Mesenchymal stem cell (in vitro differentiated cells and primary cell): Measurements from ENCODE around the gene TIMM44.
A peak's percentile ranks its signal among the peaks of the same experiment; 100 is the strongest.

Experiments used
- DNase-seq: peaks from one replicate; pipeline ENCODE4 v3.0.0-alpha.2; 2013
- H2AFZ ChIP-seq: one replicate; pipeline ENCODE4 v1.6.1; 2013; ENCODE audit warnings: low read depth, mild to moderate bottlenecking, control low read depth, inconsistent platforms, low read length, moderate library complexity
- H2AK5ac ChIP-seq: 2 replicates; pipeline ENCODE4 v1.6.1; 2013; ENCODE audit warnings: low read length, moderate library complexity, mild to moderate bottlenecking, inconsistent platforms; ENCODE audit not compliant: severe bottlenecking
- H2BK120ac ChIP-seq: one replicate; pipeline ENCODE4 v1.6.1; 2013; ENCODE audit warnings: low read depth, mild to moderate bottlenecking, inconsistent platforms, low read length, moderate library complexity
- H2BK12ac ChIP-seq, 2 experiments: one replicate each; pipeline ENCODE4 v1.6.1; 2013; ENCODE audit warnings: inconsistent platforms in 2 of 2, low read length in 2 of 2, mild to moderate bottlenecking in 2 of 2, moderate library complexity in 2 of 2, control low read depth in 1 of 2
- H2BK15ac ChIP-seq: one replicate; pipeline ENCODE4 v1.6.1; 2013; ENCODE audit warnings: mild to moderate bottlenecking, low read depth, inconsistent platforms; ENCODE audit not compliant: poor library complexity, severe bottlenecking
- H2BK5ac ChIP-seq: 2 replicates; pipeline ENCODE4 v1.6.1; 2013; ENCODE audit warnings: low read depth, mild to moderate bottlenecking, low read length, control low read depth, inconsistent platforms; ENCODE audit not compliant: poor library complexity, severe bottlenecking
- H3K14ac ChIP-seq, 2 experiments: one replicate each; pipeline ENCODE4 v1.6.1; 2013; ENCODE audit warnings: inconsistent platforms in 2 of 2, low read length in 2 of 2, control low read depth in 1 of 2, mild to moderate bottlenecking in 1 of 2, moderate library complexity in 1 of 2
- H3K18ac ChIP-seq, 2 experiments: one replicate each; pipeline ENCODE4 v1.6.1; 2013; ENCODE audit warnings: inconsistent platforms in 2 of 2, low read length in 2 of 2, control low read depth in 1 of 2, low read depth in 1 of 2, mild to moderate bottlenecking in 1 of 2
- H3K23ac ChIP-seq, 2 experiments: one replicate each; pipeline ENCODE4 v1.6.1; 2013; ENCODE audit warnings: inconsistent platforms in 2 of 2, low read length in 2 of 2, mild to moderate bottlenecking in 2 of 2, moderate library complexity in 2 of 2, control low read depth in 1 of 2
- H3K27ac ChIP-seq: 2 replicates; pipeline ENCODE4 v1.5.1; 2013; ENCODE audit warnings: mild to moderate bottlenecking, moderate library complexity, low read length, control low read depth, inconsistent platforms; ENCODE audit not compliant: poor library complexity, severe bottlenecking
- H3K27me3 ChIP-seq, 2 experiments: 2 replicates each; pipeline versions ENCODE4 v1.6.1 to v1.7.0; 2013; ENCODE audit warnings: low read length in 2 of 2, mild to moderate bottlenecking in 2 of 2, moderate library complexity in 2 of 2, control low read depth in 1 of 2, inconsistent platforms in 1 of 2; ENCODE audit not compliant: control insufficient read depth in 1 of 2, insufficient read depth in 1 of 2
- H3K36me3 ChIP-seq, 2 experiments: 2 replicates each; pipeline versions ENCODE4 v1.6.1 to v1.7.0; 2013; ENCODE audit warnings: low read length in 2 of 2, control low read depth in 1 of 2, inconsistent platforms in 1 of 2, low read depth in 1 of 2, mild to moderate bottlenecking in 1 of 2; ENCODE audit not compliant: insufficient read depth in 2 of 2, control insufficient read depth in 1 of 2
- H3K4ac ChIP-seq, 2 experiments: one replicate each; pipeline ENCODE4 v1.6.1; 2013; ENCODE audit warnings: inconsistent platforms in 2 of 2, low read length in 2 of 2, mild to moderate bottlenecking in 2 of 2, moderate library complexity in 2 of 2, control low read depth in 1 of 2, low read depth in 1 of 2
- H3K4me1 ChIP-seq: 2 replicates; pipeline ENCODE4 v1.6.1; 2013; ENCODE audit warnings: low read depth, low read length, control low read depth; ENCODE audit not compliant: control insufficient read depth, insufficient read depth
- H3K4me2 ChIP-seq: 2 replicates; pipeline ENCODE4 v1.6.1; 2013; ENCODE audit warnings: low read length, mild to moderate bottlenecking, inconsistent platforms; ENCODE audit not compliant: poor library complexity, severe bottlenecking
- H3K4me3 ChIP-seq, 2 experiments: 2 replicates each; pipeline versions ENCODE4 v1.5.1 to v1.7.0; 2013; ENCODE audit warnings: low read length in 2 of 2, mild to moderate bottlenecking in 2 of 2, control low read depth in 1 of 2, low read depth in 1 of 2; ENCODE audit not compliant: insufficient read depth in 1 of 2
- H3K79me1 ChIP-seq: replicated peaks from 2 replicates; pipeline ENCODE4 v1.6.1; 2013; ENCODE audit warnings: mild to moderate bottlenecking, control low read depth, low read length, inconsistent platforms; ENCODE audit not compliant: poor library complexity, severe bottlenecking
- H3K9ac ChIP-seq: 2 replicates; pipeline ENCODE4 v1.7.0; 2013; ENCODE audit warnings: mild to moderate bottlenecking, low read length, moderate library complexity
- H3K9me3 ChIP-seq: 2 replicates; pipeline ENCODE4 v1.7.0; 2013; ENCODE audit warnings: mild to moderate bottlenecking, low read length; ENCODE audit not compliant: control insufficient read depth
- H4K8ac ChIP-seq: one replicate; pipeline ENCODE4 v1.6.1; 2013; ENCODE audit warnings: inconsistent platforms, mild to moderate bottlenecking, low read length, moderate library complexity
- H4K91ac ChIP-seq: one replicate; pipeline ENCODE4 v1.6.1; 2013; ENCODE audit warnings: mild to moderate bottlenecking, low read length, inconsistent platforms
- WGBS: methylation state at CpG from one replicate; pipeline ENCODE4 v1.1.7; 2013; ENCODE audit warnings: mixed read lengths; 5-methylcytosine and 5-hydroxymethylcytosine counted together

The TIMM44 gene

GRCh38 chr19:7883796-7884570 is 59.5 kb downstream of the TIMM44 start:
- Histone ChIP-seq H3K27ac (no peak overlapping the region), H3K14ac (no peak overlapping the region), H3K9me3 (no peaks in the 10 kb centered on the region), H3K18ac (no peak overlapping the region), H3K79me1 (peaks cover 8% of the 10 kb centered on the region), H2AK5ac (no peak overlapping the region), H2AFZ (no peak overlapping the region), H4K8ac (no peak overlapping the region), H2BK120ac (no peak overlapping the region), H3K4me2 (no peak overlapping the region), H3K36me3 (peaks cover 0 to 4% of the 10 kb centered on the region in 2 experiments), H3K27me3 (peaks cover 5% of the 10 kb centered on the region in 2 experiments), H3K23ac (no peak overlapping the region), H2BK15ac (no peak overlapping the region), H3K4me1 (peaks cover 13% of the 10 kb centered on the region), H2BK12ac (no peak overlapping the region), H3K9ac (no peak overlapping the region), H3K4ac (no peak overlapping the region), H3K4me3 (no peak overlapping the region), H4K91ac (no peak overlapping the region), H2BK5ac (no peak overlapping the region)
- 86% methylated on average over 1 of the region's 2 CpGs for WGBS
- DNase-seq, result peak; percentile 69

- no peak overlapping the region for H2BK5ac ChIP-seq
Observed at GRCh38 chr19:7883105-7883504, 60.4 kb downstream of the TIMM44 start.

GRCh38 chr19:7881910-7882309 is 61.6 kb downstream of the TIMM44 start:
- no peak overlapping the region for H2BK15ac ChIP-seq
- no peak overlapping the region for H2BK12ac ChIP-seq
- peaks cover 3% of the 10 kb centered on the region for H3K4me1 ChIP-seq
- no peak overlapping the region for H4K91ac ChIP-seq
- H3K4me2 ChIP-seq, result no peak overlapping the region
- H3K18ac ChIP-seq, result no peak overlapping the region
- no peak overlapping the region for H4K8ac ChIP-seq
- no peak overlapping the region for H2BK120ac ChIP-seq
- H3K4ac ChIP-seq, result no peak overlapping the region
- no peak for DNase-seq
- H3K23ac ChIP-seq, result no peak overlapping the region
- H3K9me3 ChIP-seq, result no peaks in the 10 kb centered on the region
- H3K9ac ChIP-seq, result no peak overlapping the region
- no peak overlapping the region for H3K4me3 ChIP-seq
- no peak overlapping the region for H3K27ac ChIP-seq
- H2AK5ac ChIP-seq, result no peak overlapping the region
- no peak overlapping the region for H2AFZ ChIP-seq
- no peak overlapping the region for H3K14ac ChIP-seq
- peaks cover 5 to 11% of the 10 kb centered on the region in 2 experiments for H3K27me3 ChIP-seq
- 92% methylated on average over 3 of the region's 3 CpGs for WGBS
- no peaks in the 10 kb centered on the region for H3K79me1 ChIP-seq
- peaks cover 0 to 4% of the 10 kb centered on the region in 2 experiments for H3K36me3 ChIP-seq
- H2BK5ac ChIP-seq, result no peak overlapping the region

More at GRCh38 chr19:7883105-7883504, 60.4 kb downstream of the TIMM44 start:
- H3K79me1 ChIP-seq, result peaks cover 1% of the 10 kb centered on the region
- no peak overlapping the region for H3K4me2 ChIP-seq
- no peak overlapping the region for H3K4ac ChIP-seq
- H2AK5ac ChIP-seq, result no peak overlapping the region
- no peak overlapping the region for H4K91ac ChIP-seq
- H2BK12ac ChIP-seq, result no peak overlapping the region
- no peak overlapping the region for H3K14ac ChIP-seq
- no peak overlapping the region for H3K9ac ChIP-seq
- no peak overlapping the region for H2BK15ac ChIP-seq
- no peak overlapping the region for H2BK120ac ChIP-seq
- H3K18ac ChIP-seq, result no peak overlapping the region
- H3K27ac ChIP-seq, result no peak overlapping the region
- no peak for DNase-seq
- H3K23ac ChIP-seq, result no peak overlapping the region
- H3K9me3 ChIP-seq, result no peaks in the 10 kb centered on the region
- H2AFZ ChIP-seq, result no peak overlapping the region
- H3K4me3 ChIP-seq, result no peak overlapping the region
- no peak overlapping the region for H4K8ac ChIP-seq
- H3K4me1 ChIP-seq, result peaks cover 5% of the 10 kb centered on the region
- 97% methylated on average over 2 of the region's 4 CpGs for WGBS
- peaks cover 5% of the 10 kb centered on the region in 2 experiments for H3K27me3 ChIP-seq
- peaks cover 0 to 4% of the 10 kb centered on the region in 2 experiments for H3K36me3 ChIP-seq

- H2AFZ ChIP-seq, result no peak overlapping the region
- H2BK15ac ChIP-seq, result no peak overlapping the region
- no peak overlapping the region for H3K18ac ChIP-seq
- no peak overlapping the region for H3K4ac ChIP-seq
- H2BK120ac ChIP-seq, result no peak overlapping the region
- H3K14ac ChIP-seq, result no peak overlapping the region
- no peak overlapping the region for H3K4me3 ChIP-seq
- DNase-seq, result no peak
- H3K9me3 ChIP-seq, result no peaks in the 10 kb centered on the region
- no peak overlapping the region for H4K8ac ChIP-seq
- H3K4me2 ChIP-seq, result no peak overlapping the region
- no peak overlapping the region for H2BK12ac ChIP-seq
- H3K36me3 ChIP-seq, result peaks cover 0 to 4% of the 10 kb centered on the region in 2 experiments
- no peak overlapping the region for H2AK5ac ChIP-seq
- no peak overlapping the region for H2BK5ac ChIP-seq
- H3K23ac ChIP-seq, result no peak overlapping the region
- peaks cover 3% of the 10 kb centered on the region for H3K4me1 ChIP-seq
- H3K9ac ChIP-seq, result no peak overlapping the region
- 92% methylated on average over 12 of the region's 19 CpGs for WGBS
- peaks cover 15 to 20% of the 10 kb centered on the region in 2 experiments for H3K27me3 ChIP-seq
- no peak overlapping the region for H4K91ac ChIP-seq
- no peaks in the 10 kb centered on the region for H3K79me1 ChIP-seq
- H3K27ac ChIP-seq, result no peak overlapping the region
Observed at GRCh38 chr19:7879836-7880235, 63.6 kb downstream of the TIMM44 start.
